LoVo (cell line): ENCODE data around the gene CFAP92.

Experiments
- DNase-seq: peaks from one replicate; pipeline ENCODE4 v3.0.0-alpha.2; 2016; ENCODE audit warnings: low spot score

The CFAP92 gene

DNA sequence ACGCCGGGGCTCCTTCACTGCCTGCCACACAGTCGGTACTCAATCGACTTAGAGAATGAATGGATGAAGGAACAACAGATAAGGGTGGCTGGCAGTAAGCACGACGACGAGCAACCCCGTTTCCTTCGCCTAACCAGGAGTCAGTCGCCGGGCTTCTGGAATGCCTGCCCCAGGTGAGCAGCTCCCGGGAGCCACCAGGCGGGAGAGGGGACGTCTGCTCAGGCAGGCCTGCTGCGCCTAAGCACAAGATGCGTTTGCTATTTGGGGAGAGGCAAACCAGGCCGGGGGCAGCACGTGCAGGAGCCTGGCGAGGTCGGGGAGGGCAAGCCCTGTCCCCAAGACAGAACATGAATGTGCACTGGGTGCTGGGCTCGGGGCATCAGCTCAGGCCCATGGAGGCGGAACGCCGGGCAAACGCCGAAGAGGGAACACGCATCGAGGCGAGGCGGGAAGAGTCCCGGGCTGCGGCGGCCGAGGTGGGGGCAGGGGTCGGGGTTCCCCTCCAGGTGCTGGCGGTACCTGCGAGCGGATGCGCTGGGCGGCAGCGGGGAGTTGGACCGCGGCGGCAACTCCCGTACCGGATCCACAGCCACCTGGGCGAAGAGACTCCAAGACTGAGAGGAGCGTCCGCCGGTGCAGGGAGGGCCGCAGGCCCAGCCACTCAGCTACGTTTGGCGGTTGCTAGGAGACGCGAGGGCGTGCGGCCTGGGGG is at the start of gene CFAP92:
TSS of gene CFAP92 (minus strand) at position 616 of the 712 bp plus-strand sequence. CDS start 772 bp downstream, outside the sequence.
- peak; percentile 79 for DNase-seq

DNA sequence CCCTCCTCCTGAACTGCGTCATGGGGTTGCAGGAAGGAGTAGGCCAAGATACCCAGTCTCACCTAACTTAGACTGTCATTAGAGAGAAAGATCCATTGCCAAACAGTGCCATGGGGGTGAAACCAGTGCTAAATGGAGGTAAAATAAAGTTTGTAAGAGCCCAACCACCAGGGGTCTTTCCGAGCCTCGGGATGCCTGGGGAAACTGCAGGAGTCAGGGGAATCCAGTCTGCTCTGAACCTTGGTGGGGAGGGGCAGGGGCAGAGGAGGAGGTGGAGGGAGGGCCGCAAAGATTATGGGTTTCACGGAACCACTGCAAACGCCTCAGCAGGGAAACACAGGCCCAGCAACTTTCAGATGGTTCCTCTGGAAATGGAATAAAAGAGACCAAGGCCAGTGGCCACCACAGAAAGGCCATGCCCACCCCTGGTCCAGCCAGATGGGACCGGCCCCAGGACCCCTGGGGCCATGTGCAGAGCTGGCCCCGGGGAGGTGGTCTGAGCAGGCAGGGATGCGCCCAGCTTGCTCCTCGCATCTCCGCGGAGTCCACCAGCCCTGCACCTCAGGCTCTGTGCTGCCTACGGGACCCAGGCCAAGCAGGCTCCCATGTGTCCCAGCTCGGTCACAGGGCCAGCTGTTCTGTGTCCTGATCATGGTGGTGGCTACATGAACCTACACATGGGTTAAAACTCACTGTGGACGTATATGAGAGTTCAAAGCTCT is 46.9 kb upstream of the CFAP92 start:
- DNase-seq, result no peak

GRCh38 chr3:129040039-129040336 is 46.1 kb upstream of the CFAP92 start:
- no peak for DNase-seq

- DNase-seq, result no peak
These were observed 45.6 kb upstream of the CFAP92 start for GRCh38 chr3:129039271-129040038.

DNA sequence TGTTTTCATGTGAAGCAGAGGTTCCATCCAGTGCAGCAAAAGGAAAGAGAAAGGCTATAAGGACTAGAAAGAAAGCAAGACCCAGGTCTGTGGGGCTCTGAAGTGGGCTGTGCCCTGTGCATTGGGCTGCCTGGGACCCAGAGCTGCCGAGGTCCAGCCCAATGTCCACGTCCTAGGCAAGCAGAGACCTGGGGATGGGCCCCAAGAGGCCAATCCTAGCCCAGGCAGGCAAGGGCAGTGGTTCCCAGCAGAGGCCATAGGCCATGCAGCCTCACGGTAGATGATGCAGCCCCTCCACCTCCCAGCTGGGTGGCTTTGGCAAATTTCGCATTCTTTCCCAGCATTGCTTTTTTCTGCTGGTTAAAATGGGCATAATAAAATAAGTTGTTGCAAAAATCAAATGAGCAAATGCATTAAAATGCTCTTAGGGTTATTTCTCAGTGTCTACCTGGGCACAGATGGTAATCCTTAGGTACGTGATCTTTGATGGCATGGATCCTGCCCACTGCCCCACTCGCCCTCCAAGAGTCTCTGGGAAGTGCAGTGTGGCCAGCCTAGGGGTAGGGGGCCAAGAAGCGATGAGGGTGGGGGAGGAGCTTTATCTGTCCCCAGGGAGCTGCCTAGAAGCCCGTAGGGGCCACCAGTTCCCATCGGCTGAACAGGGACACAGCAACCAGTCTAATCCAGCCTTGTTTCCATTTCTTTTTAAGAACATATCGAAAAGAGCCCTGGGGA is 44.4 kb upstream of the CFAP92 start:
- no peak for DNase-seq

- no peak for DNase-seq
These were observed 43.2 kb upstream of the CFAP92 start for GRCh38 chr3:129037093-129037419.

DNA sequence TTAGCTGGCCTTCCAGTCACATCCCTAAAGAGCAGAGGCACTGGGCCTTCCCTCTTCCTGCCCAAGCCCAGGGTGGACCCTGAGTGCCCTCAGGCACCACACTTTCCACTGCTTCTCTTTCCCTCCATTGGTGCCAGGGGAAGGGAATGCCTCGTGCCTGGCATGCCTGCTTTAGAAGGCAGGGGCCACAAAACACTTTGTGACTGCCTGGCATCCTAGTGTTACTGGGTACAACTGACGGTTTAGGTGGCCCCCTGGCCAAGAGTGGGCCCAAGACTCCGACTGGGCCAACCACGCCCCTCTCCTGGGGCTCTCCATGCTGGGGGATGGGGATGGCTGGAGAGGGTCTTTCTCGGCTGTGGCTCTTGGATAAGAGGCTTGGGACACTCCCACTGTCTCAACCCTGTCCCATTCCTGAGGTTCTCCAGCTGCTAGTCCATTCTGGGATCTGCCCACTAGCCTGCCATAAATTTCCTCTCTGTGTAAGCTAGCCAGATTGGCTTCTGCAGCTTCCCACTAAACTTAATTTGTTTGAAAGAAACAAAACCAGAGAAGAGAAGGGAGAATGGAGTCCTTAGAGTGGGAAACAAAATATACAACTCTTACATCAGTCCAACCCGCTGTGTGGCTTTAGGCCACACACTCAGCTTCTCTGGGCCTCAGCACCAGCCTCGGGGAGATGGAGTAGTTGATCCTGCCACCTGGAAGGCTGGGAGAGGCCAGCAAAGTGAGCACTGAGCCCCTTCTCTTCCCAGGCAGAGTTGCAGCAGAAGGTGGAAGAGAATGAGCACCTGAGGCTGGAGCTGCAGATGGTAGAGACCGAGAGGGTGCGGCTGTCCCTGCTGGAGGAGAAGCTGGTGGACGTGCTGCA is 42.6 kb upstream of the CFAP92 start:
- no peak for DNase-seq

- DNase-seq, result no peak
These were observed 41.7 kb upstream of the CFAP92 start for GRCh38 chr3:129035360-129036221.

DNA sequence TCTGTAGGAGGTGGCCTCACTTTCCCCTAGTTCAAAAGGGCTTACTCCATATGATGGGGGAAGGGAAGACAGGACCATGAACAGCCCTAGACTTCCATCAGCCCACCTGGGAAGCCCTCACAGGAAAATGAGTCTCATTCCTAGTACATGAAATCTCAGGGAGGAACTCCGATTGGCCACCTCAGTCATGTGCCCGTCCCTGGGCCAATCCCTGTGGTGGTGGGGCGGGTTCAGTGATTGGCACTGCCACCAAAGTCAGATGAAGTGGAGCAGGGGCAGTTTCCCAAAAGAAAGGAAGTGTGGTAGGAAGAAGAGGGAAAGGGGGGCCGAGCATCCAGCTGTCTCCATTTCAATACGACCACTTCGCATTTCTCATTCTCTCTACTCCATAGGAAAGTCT is 40.8 kb upstream of the CFAP92 start:
- no peak for DNase-seq

DNA sequence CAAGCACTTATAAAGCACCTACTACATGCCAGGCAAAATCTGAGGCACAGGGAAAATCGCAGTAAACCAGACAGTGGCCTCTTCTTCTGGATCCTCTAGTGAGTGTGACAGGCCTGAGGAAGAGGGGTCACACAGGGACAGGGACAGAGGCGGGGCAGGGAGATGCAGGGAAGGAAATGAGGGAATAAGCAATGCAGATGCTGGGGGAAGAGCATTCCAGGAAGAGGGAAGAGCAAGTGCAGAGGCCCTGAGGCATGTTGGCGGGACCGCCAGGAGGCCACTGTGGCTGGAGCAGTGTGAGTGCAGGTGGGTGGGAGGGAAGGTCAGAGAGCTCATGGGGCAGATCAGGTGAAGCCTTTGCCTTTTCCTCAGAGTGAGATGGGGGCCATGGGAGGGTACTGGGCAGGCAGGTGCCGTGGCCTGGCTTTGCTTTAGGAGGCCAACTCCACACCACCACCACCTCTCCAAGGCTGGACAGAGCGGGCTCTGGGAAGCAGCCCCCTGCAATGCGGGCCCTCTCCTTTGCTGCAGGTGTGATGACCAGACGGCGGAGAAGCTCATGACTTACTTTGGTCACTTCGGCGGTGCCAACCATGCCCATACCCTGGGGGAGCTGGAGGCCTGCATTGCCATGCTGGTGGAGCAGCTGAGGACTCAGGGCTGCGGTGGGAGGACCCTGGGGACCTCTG is 39.9 kb upstream of the CFAP92 start:
- no peak for DNase-seq

GRCh38 chr3:129033151-129033550 is 39.3 kb upstream of the CFAP92 start:
- DNase-seq, result no peak

DNA sequence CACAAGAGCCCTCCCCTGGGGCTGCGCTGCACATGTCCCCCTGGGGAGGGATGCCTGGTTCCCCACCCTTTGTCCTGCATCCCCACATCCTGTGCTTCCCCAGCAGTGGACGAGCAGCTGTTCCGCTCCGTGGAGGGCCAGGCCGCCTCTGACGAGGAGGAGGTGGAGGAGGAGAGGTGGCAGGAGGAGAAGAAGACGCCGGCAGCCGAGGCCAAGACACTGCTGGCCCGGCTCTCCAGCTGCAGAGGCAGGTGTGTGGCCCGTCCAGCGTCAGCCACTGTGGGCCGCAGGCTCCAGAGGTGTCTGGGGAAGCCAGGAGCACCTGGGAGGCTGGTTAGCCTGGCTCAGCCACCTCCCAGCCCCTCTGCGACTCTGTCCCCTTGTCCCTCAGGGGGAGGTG is 38.8 kb upstream of the CFAP92 start:
- DNase-seq, result no peak

DNA sequence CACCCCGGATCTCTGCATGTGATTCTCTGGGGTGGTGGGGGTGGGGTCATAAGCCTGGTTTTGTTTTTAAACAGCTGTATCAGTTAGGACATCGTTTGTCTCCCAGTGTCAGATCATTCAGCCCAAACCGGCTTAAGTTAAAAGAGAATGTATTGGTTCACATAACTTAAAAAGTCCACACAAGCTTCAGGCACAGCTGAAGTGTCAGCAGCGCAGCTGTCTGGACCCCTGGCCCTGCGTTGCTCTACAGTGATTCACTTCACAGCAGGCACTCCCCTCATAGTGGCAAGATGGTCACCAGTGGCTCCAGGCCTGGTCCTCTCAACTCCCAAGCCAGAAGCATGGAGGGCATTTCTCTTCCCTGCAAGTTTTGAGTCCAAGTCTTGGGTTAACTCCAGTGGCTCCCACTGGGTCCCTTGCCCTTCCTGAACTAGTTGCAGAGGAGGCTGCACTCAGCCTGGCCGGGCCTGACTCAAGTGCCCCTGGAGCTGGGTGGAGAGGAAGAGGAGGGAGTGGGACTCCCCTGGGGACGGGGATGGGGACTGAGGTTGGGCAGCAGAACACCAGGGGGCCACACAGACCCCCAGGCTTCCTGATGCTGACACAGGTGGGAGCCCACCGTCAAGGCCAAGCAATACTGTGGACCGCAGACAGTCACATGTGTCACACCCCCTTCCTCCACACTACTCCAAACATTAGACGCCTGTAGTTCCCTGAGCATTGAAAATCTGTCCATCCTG is 37.8 kb upstream of the CFAP92 start:
- DNase-seq, result no peak

GRCh38 chr3:129030611-129031010 is 36.7 kb upstream of the CFAP92 start:
- DNase-seq, result no peak

DNA sequence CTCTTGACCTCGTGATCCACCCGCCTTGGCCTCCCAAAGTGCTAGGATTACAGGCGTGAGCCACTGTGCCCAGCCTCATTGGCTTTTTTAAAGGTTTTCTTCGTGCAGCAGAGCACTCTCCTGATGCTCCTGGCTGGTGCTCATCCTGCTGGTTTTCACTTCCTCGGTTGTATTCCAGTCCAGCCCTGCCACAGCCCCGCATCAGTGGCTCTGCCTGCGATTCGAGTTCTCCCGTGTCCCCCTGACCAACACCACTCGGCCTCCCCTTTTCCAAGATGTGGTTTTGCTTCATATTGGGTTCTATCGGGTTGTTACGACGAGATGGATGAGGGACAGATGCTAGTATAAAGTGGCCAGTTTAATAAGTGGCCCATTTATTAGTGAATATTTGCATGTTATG is 35.0 kb upstream of the CFAP92 start:
- DNase-seq, result no peak

DNA sequence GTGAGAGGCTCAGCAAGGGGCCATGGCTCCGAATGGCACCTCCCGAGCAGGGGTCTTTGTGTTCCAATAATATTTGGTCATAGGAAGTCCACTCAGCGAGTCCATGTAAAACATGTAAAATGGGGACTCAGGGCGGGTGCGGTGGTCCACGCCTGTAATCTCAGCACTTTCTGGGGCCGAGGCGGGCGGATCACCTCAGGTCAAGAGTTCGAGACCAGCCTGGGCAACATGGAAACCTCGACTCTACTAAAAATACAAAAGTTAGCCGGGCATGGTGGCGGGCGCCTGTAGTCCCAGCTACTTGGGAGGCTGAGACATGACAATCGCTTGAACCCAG is 33.6 kb upstream of the CFAP92 start:
- DNase-seq, result no peak

DNA sequence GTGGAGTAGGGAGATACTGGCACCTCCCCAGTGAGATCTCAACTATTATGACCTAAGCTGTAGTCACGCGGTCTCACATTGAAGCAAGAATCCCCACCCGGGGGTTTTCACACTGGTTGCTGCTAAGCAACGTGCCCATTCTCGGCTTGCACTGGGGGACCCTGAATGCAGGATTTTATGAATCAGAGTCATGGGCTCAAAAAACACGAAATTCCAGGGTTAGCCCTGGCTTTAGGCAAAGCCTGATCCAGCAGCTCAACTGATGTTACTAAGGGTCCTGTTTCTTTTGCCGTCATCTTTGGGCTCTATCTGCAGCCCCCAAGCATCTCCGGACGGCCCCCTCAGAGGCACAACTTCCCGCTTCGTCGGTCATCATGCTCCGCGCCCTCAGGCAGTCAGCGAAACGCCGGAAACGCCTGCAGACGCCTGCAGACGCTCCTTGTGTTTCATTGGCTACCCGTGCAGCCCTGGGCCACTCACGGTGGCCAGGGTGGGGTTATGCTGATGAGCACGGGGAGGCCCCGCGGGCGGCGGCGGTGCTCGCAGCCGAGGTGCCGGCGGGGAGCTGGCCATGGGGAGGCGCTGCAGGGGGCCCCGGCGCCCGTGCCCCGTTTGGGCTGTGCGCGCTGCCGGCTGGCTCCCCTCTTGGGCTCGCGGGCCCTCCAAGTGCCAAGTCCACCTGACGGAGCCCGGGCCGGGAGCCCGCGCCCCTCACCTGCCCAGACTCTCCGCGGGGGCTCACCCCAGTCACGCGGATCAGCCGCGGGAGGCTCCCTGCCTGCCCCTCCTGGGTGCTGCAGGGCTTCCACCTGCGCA is 33.1 kb upstream of the CFAP92 start:
- DNase-seq, result peak; percentile 91

- no peak for DNase-seq
These were observed 32.0 kb upstream of the CFAP92 start for GRCh38 chr3:129025691-129026435.
